SK-N-SH (cell line): ENCODE results near the gene SIRT5. TPM values are rescaled to one million over a fixed set of nuclear protein-coding genes. Genes with fewer than 3 reads are reported as not detected.

ENCODE experiments used
- CTCF ChIA-PET: fragments of 300-600, 350-600 bp; formaldehyde crosslinking; extraction: SDS; loops from one replicate; lab custom pipeline; 2021; lab: Yijun Ruan, JAX
- POLR2A ChIA-PET: fragments of 350-600 bp; sonication (Branson Sonifier 250); formaldehyde crosslinking; extraction: SDS; loops from one replicate; lab custom pipeline; 2020; ENCODE audit warnings: antibody characterized with exemption, inconsistent platforms; lab: Yijun Ruan, JAX
- DNase-seq: peaks from one replicate; pipeline ENCODE4 v3.0.0; 2012
- H2AFZ ChIP-seq: fragments of 200-600 bp; sonication (generic); 2 replicates; pipeline ENCODE4 v1.8.1; 2016; ENCODE audit warnings: antibody characterized with exemption, mild to moderate bottlenecking, low read depth
- H3F3A ChIP-seq: fragments of 200-600 bp; sonication (generic); replicated peaks from 2 replicates; pipeline ENCODE3; 2016; ENCODE audit warnings: antibody characterized with exemption, mild to moderate bottlenecking; ENCODE audit not compliant: insufficient read depth
- H3K27ac ChIP-seq, 2 experiments: fragments of 200-500 bp in 1 of 2; fragments of 200-600 bp in 1 of 2; sonication (Bioruptor generic) in 1 of 2; sonication (generic), shearing (Covaris generic) in 1 of 2; 2 replicates each; pipeline versions ENCODE4 v1.5.1 to v1.6.1; 2014 to 2016; ENCODE audit warnings: low read depth in 2 of 2, inconsistent platforms in 1 of 2, low read length in 1 of 2, mild to moderate bottlenecking in 1 of 2, mixed read lengths in 1 of 2
- H3K27me3 ChIP-seq: fragments of 200-600 bp; sonication (generic), shearing (Covaris generic); 2 replicates; pipeline ENCODE4 v1.6.1; 2016; ENCODE audit warnings: mixed run types; ENCODE audit not compliant: insufficient read depth
- H3K36me3 ChIP-seq, 2 experiments: fragments of 200-500 bp in 1 of 2; fragments of 200-600 bp in 1 of 2; sonication (Bioruptor generic) in 1 of 2; sonication (generic) in 1 of 2; replicated peaks in 1 of 2; 2 replicates each; pipeline versions ENCODE3 to v1.5.1; 2014 to 2016; ENCODE audit warnings: low read length in 1 of 2, mild to moderate bottlenecking in 1 of 2; ENCODE audit not compliant: insufficient read depth in 2 of 2, control insufficient read depth in 1 of 2
- H3K4me1 ChIP-seq, 2 experiments: fragments of 200-500 bp in 1 of 2; fragments of 200-600 bp in 1 of 2; sonication (Bioruptor generic) in 1 of 2; sonication (generic), shearing (Covaris generic) in 1 of 2; 2 replicates each; pipeline versions ENCODE4 v1.5.1 to v1.6.1; 2014 to 2016; ENCODE audit warnings: low read depth in 1 of 2, low read length in 1 of 2, mixed run types in 1 of 2; ENCODE audit not compliant: insufficient read depth in 2 of 2, control insufficient read depth in 1 of 2
- H3K4me2 ChIP-seq: fragments of 200-600 bp; sonication (generic), shearing (Covaris generic); 2 replicates; pipeline ENCODE4 v1.6.1; 2017; ENCODE audit warnings: mixed run types
- H3K4me3 ChIP-seq, 2 experiments: fragments of 200-500 bp in 1 of 2; fragments of 200-600 bp in 1 of 2; sonication (Bioruptor generic) in 1 of 2; sonication (generic), shearing (Covaris generic) in 1 of 2; 2 replicates each; pipeline versions ENCODE4 v1.5.1 to v1.8.1; 2014 to 2016; ENCODE audit warnings: low read depth in 2 of 2, inconsistent platforms in 1 of 2, low read length in 1 of 2, mild to moderate bottlenecking in 1 of 2, mixed read lengths in 1 of 2, moderate library complexity in 1 of 2
- H3K79me2 ChIP-seq: fragments of 200-600 bp; sonication (generic); 2 replicates; pipeline ENCODE4 v1.8.1; 2017; ENCODE audit warnings: mild to moderate bottlenecking; ENCODE audit not compliant: insufficient read depth
- H3K9ac ChIP-seq: fragments of 200-600 bp; sonication (generic); 2 replicates; pipeline ENCODE4 v1.6.1; 2017; ENCODE audit warnings: mixed run types
- H3K9me2 ChIP-seq: fragments of 200-600 bp; sonication (generic); 2 replicates; pipeline ENCODE4 v1.6.1; 2017; ENCODE audit warnings: mixed run types
- H3K9me3 ChIP-seq: fragments of 200-600 bp; sonication (generic); 2 replicates; pipeline ENCODE4 v1.6.1; 2017; ENCODE audit warnings: mixed run types, mild to moderate bottlenecking, moderate library complexity
- H4K20me1 ChIP-seq: fragments of 200-600 bp; sonication (generic); 2 replicates; pipeline ENCODE4 v1.6.1; 2017; ENCODE audit warnings: mild to moderate bottlenecking, mixed run types; ENCODE audit not compliant: insufficient read depth
- CTCF ChIP-seq: fragments of 200-600 bp; sonication (generic); IDR thresholded peaks from 2 replicates; pipeline ENCODE4 v1.6.1; 2017; ENCODE audit warnings: antibody characterized with exemption, mild to moderate bottlenecking, moderate library complexity
- ELF1 ChIP-seq: IDR thresholded peaks from 2 replicates; pipeline ENCODE4 v1.4.0; 2012
- EZH2phosphoT487 ChIP-seq: fragments of 200-600 bp; sonication (generic); IDR thresholded peaks from 2 replicates; pipeline ENCODE4 v1.6.1; 2017; ENCODE audit warnings: low read depth, mixed run types, mild to moderate bottlenecking, antibody characterized with exemption, moderate library complexity, borderline replicate concordance
- FOSL2 ChIP-seq: IDR thresholded peaks from 2 replicates; pipeline ENCODE4 v1.4.0; 2012; ENCODE audit warnings: low read depth, mild to moderate bottlenecking, moderate library complexity, borderline replicate concordance
- FOXM1 ChIP-seq: IDR thresholded peaks from 2 replicates; pipeline ENCODE4 v1.4.0; 2012; ENCODE audit warnings: low read depth, mild to moderate bottlenecking
- MAX ChIP-seq: IDR thresholded peaks from 2 replicates; pipeline ENCODE4 v1.4.0; 2012; ENCODE audit warnings: low read depth
- NFIC ChIP-seq: IDR thresholded peaks from 2 replicates; pipeline ENCODE4 v1.4.0; 2012; ENCODE audit warnings: borderline replicate concordance
- PBX3 ChIP-seq: IDR thresholded peaks from 2 replicates; pipeline ENCODE4; 2012
- POLR2AphosphoS5 ChIP-seq: IDR thresholded peaks from 2 replicates; pipeline ENCODE4 v1.6.1; 2012; ENCODE audit warnings: low read depth, low read length
- RAD21 ChIP-seq: IDR thresholded peaks from 2 replicates; pipeline ENCODE4 v1.6.1; 2012; ENCODE audit warnings: mild to moderate bottlenecking, low read length
- REST ChIP-seq: IDR thresholded peaks from 2 replicates; pipeline ENCODE4 v1.6.1; 2012; ENCODE audit warnings: mild to moderate bottlenecking, low read depth, low read length, moderate library complexity
- RXRA ChIP-seq: IDR thresholded peaks from 2 replicates; pipeline ENCODE4 v1.4.0; 2012; ENCODE audit warnings: low read depth, mild to moderate bottlenecking, borderline replicate concordance
- SIN3A ChIP-seq: IDR thresholded peaks from 2 replicates; pipeline ENCODE4 v1.6.1; 2012; ENCODE audit warnings: low read depth, mild to moderate bottlenecking, low read length, moderate library complexity, borderline replicate concordance
- SMC3 ChIP-seq: IDR thresholded peaks from 2 replicates; pipeline ENCODE4 v1.6.1; 2012; ENCODE audit warnings: low read depth, low read length, improper control_type of control experiment
- TAF1 ChIP-seq: IDR thresholded peaks from 2 replicates; pipeline ENCODE4 v1.6.1; 2012; ENCODE audit warnings: low read depth, mild to moderate bottlenecking, low read length, moderate library complexity, borderline replicate concordance
- TEAD4 ChIP-seq: IDR thresholded peaks from 2 replicates; pipeline ENCODE4 v1.4.0; 2012; ENCODE audit warnings: mild to moderate bottlenecking, borderline replicate concordance; ENCODE audit not compliant: insufficient read depth
- USF1 ChIP-seq: IDR thresholded peaks from 2 replicates; pipeline ENCODE4 v1.4.0; 2012; ENCODE audit warnings: low read depth, borderline replicate concordance
- USF2 ChIP-seq: fragments of 150-350 bp; IDR thresholded peaks from 2 replicates; pipeline ENCODE4 v1.6.1; 2017; ENCODE audit warnings: antibody characterized with exemption, low read length, low read depth, borderline replicate concordance
- YY1 ChIP-seq: IDR thresholded peaks from 2 replicates; pipeline ENCODE4 v1.4.0; 2012; ENCODE audit warnings: low read depth, mild to moderate bottlenecking
- ZBTB33 ChIP-seq: IDR thresholded peaks from 2 replicates; pipeline ENCODE4 v1.4.0; 2012; ENCODE audit warnings: low read depth, borderline replicate concordance
- polyA plus RNA-seq, 3 experiments: library from polyadenylated mRNA; depleted of rRNA; stranded (reverse); fragments of >200 nt; gene quantifications; 2 replicates each; pipeline ENCODE4 v1.2.3, GENCODE V29; 2012

The SIRT5 gene
- polyA plus RNA-seq, 1 of the 3 experiments (the other 2 are of a cell fraction) = 6.7 TPM

GRCh38 chr6:13550656-13551055, 23.7 kb upstream of the SIRT5 start:
- no peak overlapping the region for H3K27ac ChIP-seq
- H3K4me1 ChIP-seq = no peaks in the 10 kb centered on the region
- H3F3A ChIP-seq = no peaks in the 10 kb centered on the region
- H2AFZ ChIP-seq = no peak overlapping the region
- CTCF ChIA-PET = interaction anchor here (2.1 kb wide), 1 partner anchor 13 kb away, joined by 6 read pairs; no protein-coding TSS in a partner anchor
- H3K27me3 ChIP-seq = no peaks in the 10 kb centered on the region
- H3K9ac ChIP-seq = no peak overlapping the region
- DNase-seq = no peak
- TF ChIP-seq SMC3 (no peak), FOSL2 (no peak), CTCF (no peak), MAX (no peak), SIN3A (no peak), NFIC (no peak), USF1 (no peak), RXRA (no peak), ELF1 (no peak), ZBTB33 (no peak), TAF1 (no peak), POLR2AphosphoS5 (no peak), TEAD4 (no peak), USF2 (no peak), YY1 (no peak), PBX3 (no peak), REST (no peak), FOXM1 (no peak), EZH2phosphoT487 (no peak), RAD21 (no peak)
- TF ChIP-seq, all 33 proteins: peak for 0
- Histone ChIP-seq H3K4me3 (no peak overlapping the region), H3K36me3 (no peaks in the 10 kb centered on the region), H3K9me2 (no peaks in the 10 kb centered on the region), H3K9me3 (no peaks in the 10 kb centered on the region), H3K4me2 (no peak overlapping the region), H4K20me1 (no peaks in the 10 kb centered on the region), H3K79me2 (no peaks in the 10 kb centered on the region)
- POLR2A ChIA-PET = no interaction called here
